Panc1 (cell line): ENCODE measurements around the gene GLIS1. TPM values are rescaled to one million over a fixed set of nuclear protein-coding genes. Genes with fewer than 3 reads are reported as not detected.

Source experiments
- ATAC-seq: fragments of 200-7000 bp; cut with Tn5 transposase; 2 replicates; pipeline ENCODE4 v1.9.1; 2020; ENCODE audit warnings: mild to moderate bottlenecking, moderate library complexity
- BruUV-seq: library from RNA; stranded (reverse); fragments of 400-500 nt; replicated peaks from 2 replicates; lab custom pipeline; 2021; lab: Mats Ljungman, UMichigan
- CTCF ChIA-PET: fragments of 300-600 bp; sonication (Branson Sonifier 250); formaldehyde crosslinking; loops from one replicate; lab custom pipeline; 2022; ENCODE audit warnings: antibody characterized with exemption; lab: Charles Lee
- POLR2A ChIA-PET: fragments of 300-600 bp; sonication (Branson Sonifier 250); formaldehyde crosslinking; loops from one replicate; lab custom pipeline; 2022; ENCODE audit warnings: antibody characterized with exemption; lab: Charles Lee
- DNase-seq: peaks from one replicate; pipeline ENCODE4 v3.0.0-alpha.2; 2010; ENCODE audit warnings: low read depth, low spot score
- H3K27ac ChIP-seq: 2 replicates; pipeline ENCODE4 v1.5.1; 2011; ENCODE audit warnings: mild to moderate bottlenecking, low read length, inconsistent platforms
- H3K27me3 ChIP-seq: fragments of 200-500 bp; sonication (Bioruptor generic); 2 replicates; pipeline ENCODE4 v1.6.0; 2014; ENCODE audit warnings: low read length, inconsistent platforms; ENCODE audit not compliant: control insufficient read depth, insufficient read depth
- H3K36me3 ChIP-seq: fragments of 200-500 bp; sonication (Bioruptor generic); 2 replicates; pipeline ENCODE4 v1.5.1; 2014; ENCODE audit warnings: inconsistent platforms, mild to moderate bottlenecking, low read length, moderate library complexity; ENCODE audit not compliant: control insufficient read depth, insufficient read depth
- H3K4me1 ChIP-seq: 2 replicates; pipeline ENCODE4 v1.5.1; 2011; ENCODE audit warnings: inconsistent platforms, mild to moderate bottlenecking, low read length, moderate library complexity; ENCODE audit not compliant: control insufficient read depth, insufficient read depth
- H3K4me3 ChIP-seq, 2 experiments: 2 replicates each; pipeline ENCODE4 v1.5.1; 2011 to 2012; ENCODE audit warnings: low read depth in 2 of 2, low read length in 2 of 2, mild to moderate bottlenecking in 2 of 2, inconsistent platforms in 1 of 2, moderate library complexity in 1 of 2
- H3K9me3 ChIP-seq: fragments of 200-500 bp; sonication (Bioruptor generic); 2 replicates; pipeline ENCODE4 v1.5.1; 2014; ENCODE audit warnings: low read depth, mild to moderate bottlenecking, inconsistent platforms, low read length, moderate library complexity; ENCODE audit not compliant: control insufficient read depth, insufficient read depth
- POLR2AphosphoS5 ChIP-seq: IDR thresholded peaks from 2 replicates; pipeline ENCODE4 v1.6.1; 2012; ENCODE audit warnings: mild to moderate bottlenecking, low read depth, low read length, moderate library complexity
- SIN3A ChIP-seq: IDR thresholded peaks from 2 replicates; pipeline ENCODE4 v1.6.1; 2012; ENCODE audit warnings: low read depth, mild to moderate bottlenecking, low read length, moderate library complexity, borderline replicate concordance; ENCODE audit not compliant: insufficient read depth
- TCF7L2 ChIP-seq: IDR thresholded peaks from 2 replicates; pipeline ENCODE4 v1.6.1; 2011; ENCODE audit warnings: mild to moderate bottlenecking, low read depth, low read length, inconsistent platforms
- in situ Hi-C: cut with HindIII; loops from 2 replicates; pipeline ENCODE4 v1.10.0; 2016; ENCODE audit warnings: low sequenced_read_pairs, low pct_unique_long_range_greater_than_20kb
- intact Hi-C: fragments of 100-400 bp; cut with micrococcal nuclease; formaldehyde crosslinking; loops from one replicate; pipeline ENCODE4 v1.10.0; 2022; ENCODE audit not compliant: unreplicated experiment
- total RNA-seq: library from RNA; stranded (reverse); gene quantifications from one replicate; pipeline ENCODE4 v1.2.1, GENCODE V29; 2021; ENCODE audit not compliant: unreplicated experiment
- TF ChIP-seq, protein P1 (sequence below), 2 experiments: IDR thresholded peaks; 2 replicates each; pipeline ENCODE4 v1.6.1; 2011 to 2012; ENCODE audit warnings: low read depth in 2 of 2, control low read depth in 1 of 2, low read length in 1 of 2, mild to moderate bottlenecking in 1 of 2, moderate library complexity in 1 of 2; ENCODE audit not compliant: insufficient read depth in 1 of 2
- TF ChIP-seq, protein P2 (sequence below): fragments of 450-650 bp; IDR thresholded peaks from 2 replicates; pipeline ENCODE4 v1.5.1; 2017; ENCODE audit warnings: mild to moderate bottlenecking

GLIS1 gene
- total RNA-seq, 1 experiment from 2014 or later, result 0.28 TPM

DNA sequence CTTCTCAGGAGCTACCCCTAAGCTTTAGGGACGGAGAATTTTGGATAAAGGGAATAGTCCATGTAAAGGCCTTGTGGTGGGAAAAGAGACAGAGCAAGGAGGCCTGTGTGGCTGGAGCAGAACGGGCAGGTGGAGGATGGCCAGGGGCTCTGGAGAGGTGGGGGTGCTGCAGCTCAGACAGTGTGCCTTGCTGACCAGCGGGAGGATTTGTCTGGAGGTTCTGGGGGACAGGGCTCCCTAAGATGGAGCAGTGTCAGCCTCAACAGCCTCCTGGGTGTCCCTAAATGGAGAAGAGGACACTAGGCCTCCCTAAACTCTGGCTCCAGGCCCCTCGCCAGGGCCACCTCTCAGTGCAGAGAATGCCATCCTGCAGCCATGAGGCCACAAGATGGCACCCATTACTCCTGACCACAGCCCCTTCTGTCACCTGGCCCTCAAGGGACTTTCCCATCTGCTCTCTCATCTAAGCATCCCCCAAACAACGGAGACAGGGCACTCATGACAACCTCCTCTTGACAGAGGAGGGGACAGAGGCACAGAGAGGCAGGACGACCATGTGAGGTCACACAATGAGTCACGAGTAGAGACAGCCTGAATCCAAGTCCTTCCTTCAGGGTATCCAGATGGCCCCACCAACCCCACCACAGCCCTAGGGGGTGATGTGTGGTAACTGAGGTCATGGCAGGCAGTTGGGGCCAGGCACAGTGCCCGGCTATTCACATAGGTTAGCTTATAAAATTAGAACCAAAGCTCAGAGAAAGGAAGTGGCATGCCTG is 185.0 kb downstream of the GLIS1 start:
- POLR2A ChIA-PET, result no interaction called here
- TF ChIP-seq, protein P1, sequence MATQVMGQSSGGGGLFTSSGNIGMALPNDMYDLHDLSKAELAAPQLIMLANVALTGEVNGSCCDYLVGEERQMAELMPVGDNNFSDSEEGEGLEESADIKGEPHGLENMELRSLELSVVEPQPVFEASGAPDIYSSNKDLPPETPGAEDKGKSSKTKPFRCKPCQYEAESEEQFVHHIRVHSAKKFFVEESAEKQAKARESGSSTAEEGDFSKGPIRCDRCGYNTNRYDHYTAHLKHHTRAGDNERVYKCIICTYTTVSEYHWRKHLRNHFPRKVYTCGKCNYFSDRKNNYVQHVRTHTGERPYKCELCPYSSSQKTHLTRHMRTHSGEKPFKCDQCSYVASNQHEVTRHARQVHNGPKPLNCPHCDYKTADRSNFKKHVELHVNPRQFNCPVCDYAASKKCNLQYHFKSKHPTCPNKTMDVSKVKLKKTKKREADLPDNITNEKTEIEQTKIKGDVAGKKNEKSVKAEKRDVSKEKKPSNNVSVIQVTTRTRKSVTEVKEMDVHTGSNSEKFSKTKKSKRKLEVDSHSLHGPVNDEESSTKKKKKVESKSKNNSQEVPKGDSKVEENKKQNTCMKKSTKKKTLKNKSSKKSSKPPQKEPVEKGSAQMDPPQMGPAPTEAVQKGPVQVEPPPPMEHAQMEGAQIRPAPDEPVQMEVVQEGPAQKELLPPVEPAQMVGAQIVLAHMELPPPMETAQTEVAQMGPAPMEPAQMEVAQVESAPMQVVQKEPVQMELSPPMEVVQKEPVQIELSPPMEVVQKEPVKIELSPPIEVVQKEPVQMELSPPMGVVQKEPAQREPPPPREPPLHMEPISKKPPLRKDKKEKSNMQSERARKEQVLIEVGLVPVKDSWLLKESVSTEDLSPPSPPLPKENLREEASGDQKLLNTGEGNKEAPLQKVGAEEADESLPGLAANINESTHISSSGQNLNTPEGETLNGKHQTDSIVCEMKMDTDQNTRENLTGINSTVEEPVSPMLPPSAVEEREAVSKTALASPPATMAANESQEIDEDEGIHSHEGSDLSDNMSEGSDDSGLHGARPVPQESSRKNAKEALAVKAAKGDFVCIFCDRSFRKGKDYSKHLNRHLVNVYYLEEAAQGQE (IDR thresholded peaks at IDR 0.05; ENCODE audit: insufficient read depth in 1 of 2, low read depth in 2 of 2, low read length in 1 of 2), result no peak
- TF ChIP-seq TCF7L2, result no peak
- no peak for TF ChIP-seq POLR2AphosphoS5
- no peak for TF ChIP-seq SIN3A
- TF ChIP-seq, protein P2, sequence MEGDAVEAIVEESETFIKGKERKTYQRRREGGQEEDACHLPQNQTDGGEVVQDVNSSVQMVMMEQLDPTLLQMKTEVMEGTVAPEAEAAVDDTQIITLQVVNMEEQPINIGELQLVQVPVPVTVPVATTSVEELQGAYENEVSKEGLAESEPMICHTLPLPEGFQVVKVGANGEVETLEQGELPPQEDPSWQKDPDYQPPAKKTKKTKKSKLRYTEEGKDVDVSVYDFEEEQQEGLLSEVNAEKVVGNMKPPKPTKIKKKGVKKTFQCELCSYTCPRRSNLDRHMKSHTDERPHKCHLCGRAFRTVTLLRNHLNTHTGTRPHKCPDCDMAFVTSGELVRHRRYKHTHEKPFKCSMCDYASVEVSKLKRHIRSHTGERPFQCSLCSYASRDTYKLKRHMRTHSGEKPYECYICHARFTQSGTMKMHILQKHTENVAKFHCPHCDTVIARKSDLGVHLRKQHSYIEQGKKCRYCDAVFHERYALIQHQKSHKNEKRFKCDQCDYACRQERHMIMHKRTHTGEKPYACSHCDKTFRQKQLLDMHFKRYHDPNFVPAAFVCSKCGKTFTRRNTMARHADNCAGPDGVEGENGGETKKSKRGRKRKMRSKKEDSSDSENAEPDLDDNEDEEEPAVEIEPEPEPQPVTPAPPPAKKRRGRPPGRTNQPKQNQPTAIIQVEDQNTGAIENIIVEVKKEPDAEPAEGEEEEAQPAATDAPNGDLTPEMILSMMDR, result no peak
- ATAC-seq (0 out of 2 replicates have a peak, but pooled peaks have one; percentile 12), DNase-seq (no peak)
- Histone ChIP-seq H3K4me1 (no peaks in the 10 kb centered on the region), H3K36me3 (no peaks in the 10 kb centered on the region), H3K4me3 (no peak overlapping the region), H3K27ac (no peak overlapping the region), H3K9me3 (no peaks in the 10 kb centered on the region), H3K27me3 (no peaks in the 10 kb centered on the region)
- intact Hi-C loops, result no loop called here
- CTCF ChIA-PET, result no interaction called here
- no TSS peak for BruUV-seq
- in situ Hi-C loops, result no loop called here

DNA sequence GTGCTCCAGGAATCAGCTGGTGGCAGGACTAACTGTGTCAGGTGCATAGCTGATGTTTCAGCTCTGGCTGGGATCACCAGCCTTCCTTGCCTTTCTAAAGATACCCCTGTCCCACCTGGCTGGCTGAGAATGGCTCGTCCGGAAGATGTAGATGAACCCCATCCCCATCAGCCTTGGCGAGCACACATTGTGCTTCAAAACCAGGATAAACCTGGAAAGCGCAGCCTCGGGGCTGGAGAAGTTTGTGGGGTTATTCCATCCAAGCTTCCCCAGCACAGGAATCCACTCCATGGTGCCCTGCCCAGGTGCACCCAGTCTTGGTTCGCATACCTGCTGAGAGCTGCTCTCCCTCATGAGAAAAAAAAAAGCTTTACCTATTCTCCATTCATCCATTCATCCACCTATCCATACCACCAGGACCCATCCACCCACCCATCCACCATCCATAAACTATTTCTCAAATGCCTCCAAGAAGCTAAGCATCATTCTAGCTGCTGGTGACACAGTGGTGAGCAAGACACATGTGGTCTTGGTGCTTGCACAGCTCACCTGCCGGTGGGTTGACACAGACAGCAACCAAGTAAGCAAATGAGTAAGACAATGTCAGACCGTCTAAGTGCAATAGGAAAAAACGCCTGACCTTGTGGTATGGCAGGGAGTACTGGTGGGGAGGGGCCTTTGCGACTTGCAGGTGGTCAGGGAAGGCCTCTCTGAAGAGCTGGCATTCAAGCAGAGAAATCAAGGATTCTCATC is 185.8 kb downstream of the GLIS1 start:
- ChIA-PET POLR2A (no interaction called here), CTCF (no interaction called here)
- H3K36me3 ChIP-seq, result no peaks in the 10 kb centered on the region
- H3K9me3 ChIP-seq, result no peaks in the 10 kb centered on the region
- ATAC-seq (no peak), DNase-seq (no peak)
- H3K4me1 ChIP-seq, result no peaks in the 10 kb centered on the region
- no peak overlapping the region for H3K27ac ChIP-seq
- BruUV-seq, result no TSS peak
- in situ Hi-C loops, result no loop called here
- H3K4me3 ChIP-seq, result no peak overlapping the region
- no peaks in the 10 kb centered on the region for H3K27me3 ChIP-seq
- TF ChIP-seq SIN3A (no peak), TCF7L2 (no peak), POLR2AphosphoS5 (no peak)
- TF ChIP-seq, protein P1 (IDR thresholded peaks at IDR 0.05; ENCODE audit: insufficient read depth in 1 of 2, low read depth in 2 of 2, low read length in 1 of 2), result no peak
- TF ChIP-seq, protein P2, result no peak
- intact Hi-C loops, result no loop called here
